AG09309 (cell line): ENCODE results near the gene FFAR4.

Experiments
- DNase-seq: peaks from one replicate; pipeline ENCODE4 v3.0.0-alpha.2; 2010; ENCODE audit warnings: low read depth
- H3K4me3 ChIP-seq: 2 replicates; pipeline ENCODE4 v1.5.1; 2011; ENCODE audit warnings: mild to moderate bottlenecking, low read depth, low read length, moderate library complexity; ENCODE audit not compliant: control insufficient read depth
- CTCF ChIP-seq: IDR thresholded peaks from 2 replicates; pipeline ENCODE4 v1.5.1; 2011; ENCODE audit warnings: mild to moderate bottlenecking, low read depth, low read length, inconsistent platforms; ENCODE audit not compliant: insufficient read depth, control insufficient read depth; ENCODE audit errors: missing control alignments

FFAR4 gene

GRCh38 chr10:93554760-93555432, 11.6 kb upstream of the FFAR4 start:
- peak; percentile 79 for TF ChIP-seq CTCF
- DNase-seq, result peak; percentile 14
- no peak overlapping the region for H3K4me3 ChIP-seq

GRCh38 chr10:93559490-93559889, 7.0 kb upstream of the FFAR4 start:
- no peak for DNase-seq
- no peak for TF ChIP-seq CTCF
- H3K4me3 ChIP-seq, result no peak overlapping the region

- no peak for DNase-seq
- no peak overlapping the region for H3K4me3 ChIP-seq
- TF ChIP-seq CTCF, result no peak
Observed at GRCh38 chr10:93560541-93560940, 5.9 kb upstream of the FFAR4 start.

GRCh38 chr10:93565446-93565845, 1.0 kb upstream of the FFAR4 start:
- H3K4me3 ChIP-seq, result no peak overlapping the region
- DNase-seq, result no peak
- no peak for TF ChIP-seq CTCF

- no peak for DNase-seq
- no peak for TF ChIP-seq CTCF
- no peak overlapping the region for H3K4me3 ChIP-seq
Observed at GRCh38 chr10:93567277-93568104, 1.0 kb downstream of the FFAR4 start.

GRCh38 chr10:93568105-93568390, 1.6 kb downstream of the FFAR4 start:
- TF ChIP-seq CTCF, result no peak
- DNase-seq, result no peak
- no peak overlapping the region for H3K4me3 ChIP-seq
